Amygdala (tissue), 56 donors: ENCODE data around the gene IFT52.
A peak's percentile ranks its signal among the peaks of the same experiment; 100 is the strongest.

Experiments used
- DNase-seq, 56 donors: peaks; one replicate each; lab custom pipeline; 2025; lab: John Stamatoyannopoulos, UW

The IFT52 gene, protein sequence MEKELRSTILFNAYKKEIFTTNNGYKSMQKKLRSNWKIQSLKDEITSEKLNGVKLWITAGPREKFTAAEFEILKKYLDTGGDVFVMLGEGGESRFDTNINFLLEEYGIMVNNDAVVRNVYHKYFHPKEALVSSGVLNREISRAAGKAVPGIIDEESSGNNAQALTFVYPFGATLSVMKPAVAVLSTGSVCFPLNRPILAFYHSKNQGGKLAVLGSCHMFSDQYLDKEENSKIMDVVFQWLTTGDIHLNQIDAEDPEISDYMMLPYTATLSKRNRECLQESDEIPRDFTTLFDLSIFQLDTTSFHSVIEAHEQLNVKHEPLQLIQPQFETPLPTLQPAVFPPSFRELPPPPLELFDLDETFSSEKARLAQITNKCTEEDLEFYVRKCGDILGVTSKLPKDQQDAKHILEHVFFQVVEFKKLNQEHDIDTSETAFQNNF

DNA sequence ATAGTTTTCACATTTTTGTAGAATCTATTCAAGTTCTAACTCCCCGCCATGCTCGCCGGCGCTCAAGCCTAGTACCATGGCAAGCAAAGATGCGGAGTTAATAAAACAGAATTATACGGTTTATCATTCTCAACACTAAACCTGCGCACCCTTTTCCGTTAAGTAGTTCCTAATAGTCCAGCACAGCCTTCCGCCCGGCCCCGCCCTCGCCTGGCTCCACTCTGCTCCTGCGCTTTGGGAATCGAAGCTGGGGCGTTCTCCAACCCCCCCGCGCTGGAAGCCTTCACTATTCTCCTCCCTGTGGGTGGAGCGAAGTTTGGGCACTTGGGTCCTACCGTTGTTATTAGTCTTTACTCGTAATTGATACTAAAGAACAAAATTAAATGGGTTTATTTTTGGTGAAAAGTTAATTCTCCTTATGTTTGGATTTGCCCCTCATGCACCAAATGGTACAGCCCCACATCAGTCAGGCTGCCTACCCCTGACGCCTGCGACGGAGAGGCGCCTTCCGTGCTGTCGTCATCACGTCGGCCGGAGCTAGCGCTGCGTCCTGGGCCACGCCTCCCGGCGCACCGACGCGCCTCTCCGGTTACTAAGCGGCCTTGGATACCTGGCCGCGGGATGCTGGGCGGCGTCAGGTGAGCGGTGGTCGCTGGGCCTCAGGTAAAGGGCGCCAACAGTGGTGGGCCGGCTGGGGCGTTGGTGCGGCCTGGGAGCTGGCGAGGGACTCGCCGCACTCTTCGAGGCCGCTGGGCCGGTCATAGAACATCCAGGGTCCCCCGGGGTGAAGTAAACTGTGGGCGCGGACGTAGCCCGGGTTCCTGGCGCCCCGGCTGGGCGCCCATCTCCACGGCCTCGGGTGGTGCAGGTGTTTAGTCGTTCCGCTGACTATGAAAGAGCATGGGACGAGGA is at the start of gene IFT52:
Gene IFT52, plus strand, starts transcription at position 546 of the 912 bp plus-strand sequence. CDS start 3,762 bp downstream, outside the sequence.
- peak; percentile 58 to 97 (median 88) for DNase-seq

DNA sequence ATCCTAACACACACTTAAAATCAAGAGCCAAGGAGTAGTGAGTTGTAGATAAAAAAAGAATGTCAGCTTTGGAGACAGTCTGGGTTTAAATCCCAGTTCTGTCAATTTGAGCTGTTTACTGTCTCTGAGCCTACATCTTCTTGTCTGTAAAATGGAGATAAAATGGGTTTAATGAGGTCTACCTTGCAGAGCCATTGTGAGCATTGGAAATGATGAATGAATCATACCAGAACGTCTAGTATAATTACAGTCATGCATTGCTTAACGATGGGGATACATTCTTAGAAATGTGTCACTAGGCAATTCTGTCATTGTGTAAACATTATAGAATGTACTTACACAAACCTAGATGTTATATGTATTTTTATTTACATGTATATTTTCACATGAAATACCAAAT is 49.5 kb upstream of the IFT52 start:
- DNase-seq: no peak

DNA sequence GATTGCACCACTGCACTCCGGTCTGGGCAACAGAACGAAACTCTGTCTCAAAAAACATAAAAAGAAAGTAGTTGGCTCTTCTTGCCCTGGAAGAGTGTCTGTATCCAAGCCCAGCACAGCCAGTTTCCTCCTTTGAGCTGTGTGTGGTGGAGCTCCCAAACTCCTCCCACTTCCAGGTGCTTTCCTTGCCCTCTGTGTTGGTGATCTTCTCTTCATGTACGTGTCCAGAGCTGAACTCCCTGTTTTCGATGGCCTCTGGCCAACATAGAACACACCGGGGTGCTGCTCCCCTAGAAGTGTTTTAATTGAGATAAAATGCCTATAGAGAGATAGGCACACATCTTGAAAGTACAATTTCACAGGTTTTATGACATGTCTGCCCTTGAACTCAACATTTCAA is 48.6 kb upstream of the IFT52 start:
- no peak for DNase-seq

DNA sequence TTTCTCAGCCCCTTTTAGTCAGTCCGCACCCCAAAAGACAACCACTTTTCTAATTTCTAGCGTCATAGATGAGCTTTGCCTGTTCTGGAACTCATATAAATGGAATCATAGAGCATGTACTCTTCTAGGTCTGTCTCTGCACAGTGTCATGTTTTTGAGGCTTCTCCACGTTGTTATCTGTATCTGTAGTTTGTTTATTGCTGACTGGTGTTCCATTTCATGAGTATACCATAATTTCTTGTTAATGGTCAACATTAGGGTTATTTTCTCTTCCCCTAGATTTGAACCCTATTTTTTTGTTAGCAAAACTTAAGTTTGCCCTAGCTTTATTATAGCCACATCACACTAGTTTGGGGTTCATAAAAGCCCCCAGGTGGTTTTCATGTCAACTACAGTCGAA is 48.1 kb upstream of the IFT52 start:
- DNase-seq: no peak

DNA sequence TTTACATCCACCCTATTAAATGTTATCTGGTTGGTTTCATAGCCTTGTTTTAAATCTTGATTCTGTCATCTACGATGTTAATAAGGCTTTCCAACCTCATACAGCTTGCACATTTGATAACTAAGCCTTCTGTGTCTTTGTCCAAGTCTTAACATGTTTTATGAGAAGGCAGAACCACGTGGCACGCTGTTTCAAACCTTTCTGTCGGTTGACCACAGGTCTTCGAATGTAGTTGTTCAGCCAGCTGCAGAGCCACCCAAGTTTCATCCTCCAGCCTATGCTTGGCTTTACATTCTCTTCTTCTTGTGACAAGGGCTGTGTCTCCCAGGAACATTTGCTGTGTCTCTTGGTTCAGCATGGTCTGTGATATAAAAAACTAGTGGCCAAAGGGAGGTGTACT is 47.6 kb upstream of the IFT52 start:
- no peak for DNase-seq

DNA sequence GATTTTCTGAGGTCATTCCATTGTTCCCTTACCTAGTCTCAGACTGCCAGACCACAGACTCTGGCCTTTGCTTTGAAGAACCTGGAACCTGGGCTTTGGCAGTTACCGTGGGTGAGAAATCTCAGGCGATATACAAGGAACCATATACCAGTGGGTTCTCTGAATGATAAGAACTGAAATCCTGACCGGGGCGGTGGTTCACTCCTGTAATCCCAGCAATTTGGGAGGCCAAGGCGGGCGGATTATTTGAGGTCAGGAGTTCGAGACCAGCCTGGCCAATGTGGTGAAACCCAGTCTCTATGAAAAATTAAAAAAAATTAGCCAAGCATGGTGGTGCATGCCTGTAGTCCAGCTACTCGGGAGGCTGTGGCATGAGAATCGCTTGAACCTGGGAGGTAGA is 46.2 kb upstream of the IFT52 start:
- DNase-seq: no peak

DNA sequence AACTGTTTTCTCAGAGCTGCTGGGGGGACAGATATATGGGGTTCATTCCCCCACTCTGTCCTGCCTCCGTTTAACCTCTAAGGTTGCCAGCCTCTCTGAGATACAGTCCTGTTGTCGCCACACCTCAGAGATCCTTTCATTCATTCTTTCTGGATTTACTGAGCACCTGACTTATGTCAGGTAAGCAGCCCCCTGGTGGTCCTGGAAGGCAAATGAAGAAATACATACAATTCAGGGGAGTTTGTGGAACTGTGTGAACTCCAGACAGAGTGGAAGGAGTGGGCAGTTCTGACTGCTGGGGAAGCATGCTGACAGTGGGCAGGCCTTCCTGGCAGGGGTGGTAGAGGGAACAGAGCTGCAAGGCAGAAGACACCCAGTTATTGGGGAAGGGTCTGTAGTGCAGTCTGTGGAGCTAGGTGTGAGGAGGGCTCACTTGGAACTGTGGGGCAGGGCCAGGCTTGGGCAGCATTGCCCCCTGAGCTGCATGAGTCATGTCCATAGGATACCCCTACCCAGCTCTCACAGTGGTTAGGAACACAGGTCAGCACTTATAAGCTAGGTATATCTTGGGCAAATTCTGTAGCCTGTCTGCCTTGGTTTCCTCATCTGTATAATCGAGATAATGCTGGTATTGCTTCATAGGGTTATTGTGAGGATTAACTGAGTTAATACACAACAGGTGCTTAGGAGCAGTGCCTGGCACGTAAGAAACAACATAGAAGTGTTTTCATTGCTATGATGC is 44.7 kb upstream of the IFT52 start:
- DNase-seq: no peak

DNA sequence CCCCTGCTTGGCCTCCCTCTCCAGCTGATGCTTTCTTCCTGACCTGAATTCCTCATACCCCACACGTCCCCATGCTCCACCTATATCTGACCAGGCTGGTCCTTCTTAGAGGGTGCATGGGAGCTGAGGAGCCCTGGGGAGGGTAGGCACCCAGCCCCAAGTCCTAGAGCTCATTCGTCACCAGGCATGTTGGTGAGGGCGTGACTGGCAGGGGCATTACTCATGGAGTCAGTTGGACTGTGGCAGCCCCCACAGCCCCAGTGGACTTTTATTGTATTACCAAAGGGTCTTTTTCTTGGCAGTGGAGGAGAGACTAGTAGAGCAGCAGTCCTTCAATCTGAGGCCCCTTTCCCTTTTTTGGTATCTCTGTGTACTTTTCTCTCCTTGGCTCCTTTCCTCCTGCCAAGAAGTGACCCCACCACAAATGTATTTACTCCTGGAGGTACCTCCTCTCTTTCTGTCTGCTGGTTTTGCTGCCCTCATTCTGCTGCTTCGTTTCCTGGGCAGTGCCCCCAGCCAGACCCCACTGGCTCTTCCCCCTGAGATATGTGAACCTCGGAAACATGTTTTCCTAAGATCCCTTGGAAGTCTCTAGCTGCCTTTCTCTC is 42.4 kb upstream of the IFT52 start:
- DNase-seq: no peak

DNA sequence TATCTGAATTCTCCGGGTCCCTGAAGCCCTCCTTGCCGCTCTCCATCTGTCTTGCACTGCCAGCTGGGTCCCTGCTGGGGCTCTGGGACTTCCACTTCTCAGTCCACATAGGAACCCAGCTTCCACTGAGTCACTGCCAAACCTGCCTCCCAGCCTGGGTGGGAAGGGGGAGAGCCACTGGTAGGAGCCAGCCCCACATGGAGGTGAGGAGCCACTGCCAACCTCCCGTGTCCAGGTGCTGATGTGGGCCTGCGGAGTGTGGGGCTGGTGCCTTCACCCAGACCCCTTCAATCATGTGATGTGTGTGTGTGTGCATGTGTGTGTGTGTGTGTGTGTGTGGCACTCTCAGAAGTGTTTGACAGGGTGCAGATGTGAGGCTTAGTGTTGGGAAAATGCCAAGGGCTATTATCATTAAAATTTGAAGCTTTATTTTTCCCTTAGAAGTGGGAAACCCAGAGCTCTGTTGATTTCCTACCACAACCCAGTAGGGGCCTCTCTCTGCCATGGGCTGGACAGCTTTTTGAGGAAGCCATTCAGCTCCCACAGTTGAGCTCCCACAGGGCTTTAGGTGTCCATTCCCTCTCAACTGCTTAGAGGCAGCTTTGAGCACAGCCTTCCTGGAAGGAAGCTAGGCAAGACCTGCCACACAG is 41.2 kb upstream of the IFT52 start:
- DNase-seq: no peak

DNA sequence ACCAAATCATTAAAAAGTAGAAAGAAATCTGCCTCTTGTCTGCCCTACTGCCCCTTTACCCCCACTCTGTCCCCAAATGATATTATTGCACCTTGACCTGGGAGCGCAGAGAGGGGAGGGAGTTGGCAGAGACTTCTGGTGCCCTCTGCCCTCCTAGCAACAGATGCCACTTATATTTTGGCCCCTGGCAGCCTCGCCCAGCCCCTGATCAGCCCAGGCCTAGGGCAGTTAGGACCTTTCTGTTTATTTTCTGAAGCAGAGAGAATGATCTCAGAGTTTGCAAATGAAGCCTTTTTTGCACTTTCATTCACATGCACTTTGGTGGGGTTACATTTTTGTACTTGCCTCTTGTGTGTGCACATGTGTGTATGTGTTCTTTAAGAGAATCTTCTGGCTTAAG is 40.3 kb upstream of the IFT52 start:
- no peak for DNase-seq

DNA sequence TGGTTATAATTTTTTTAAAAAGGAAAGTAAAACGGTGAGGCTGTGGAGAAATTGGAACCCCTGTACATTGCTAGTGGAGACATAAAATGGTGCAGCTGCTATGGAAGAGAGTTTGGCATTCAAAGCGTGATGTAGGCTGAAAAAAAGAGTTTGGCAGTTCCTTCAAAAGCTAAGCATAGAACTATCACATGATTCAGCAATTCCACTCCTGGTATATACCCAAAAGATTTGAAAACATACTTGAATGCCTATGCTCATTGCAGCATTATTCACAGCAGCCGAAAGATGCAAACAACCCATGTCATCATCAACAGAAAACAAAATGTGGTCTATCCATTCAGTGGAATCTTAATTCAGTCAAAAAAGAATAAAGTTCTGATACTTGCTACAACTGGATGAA is 36.4 kb upstream of the IFT52 start:
- DNase-seq: no peak

DNA sequence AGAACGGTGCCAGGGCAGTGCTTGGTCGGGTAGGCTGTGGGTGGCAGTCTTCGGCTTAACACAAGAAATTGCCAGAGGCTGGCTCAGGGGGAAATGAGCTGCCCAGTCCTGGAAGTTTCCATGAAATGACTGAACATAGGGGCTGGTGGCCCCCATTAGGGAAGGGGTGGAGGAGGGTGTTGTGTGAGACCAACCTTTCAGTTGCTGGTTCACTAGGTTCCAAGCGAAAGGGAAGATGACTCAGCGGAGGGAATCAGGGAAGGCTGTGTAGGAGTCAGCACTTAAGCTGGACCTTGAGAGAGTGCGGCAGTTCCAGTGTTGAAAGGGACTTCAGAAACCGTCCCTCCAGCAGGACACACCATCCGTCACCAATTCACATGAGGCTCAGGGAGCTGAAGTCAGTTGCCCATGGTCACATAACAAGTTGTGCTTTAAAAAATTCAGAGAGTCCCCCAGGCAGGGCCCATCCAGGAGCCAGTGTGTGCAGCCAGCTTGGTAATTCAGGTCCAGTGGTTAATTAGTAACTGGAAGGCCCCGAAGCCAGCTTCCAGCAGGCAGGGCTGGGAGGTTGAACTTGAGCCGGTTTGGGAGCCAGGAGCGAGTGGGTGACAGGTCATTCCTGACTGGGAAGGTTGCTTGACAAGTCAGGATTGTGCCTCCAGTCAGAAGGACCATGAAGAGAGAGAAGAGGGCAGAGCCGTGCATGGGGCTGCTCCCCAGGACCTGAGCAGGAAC is 32.2 kb upstream of the IFT52 start, which contains the start of gene SGK2:
Gene SGK2, plus strand, starts transcription at position 616 of the 735 bp plus-strand sequence. CDS start 7,469 bp downstream, outside the sequence.
- peak in 5 of 56 donors; percentile 7 to 33 (median 13) for DNase-seq

DNA sequence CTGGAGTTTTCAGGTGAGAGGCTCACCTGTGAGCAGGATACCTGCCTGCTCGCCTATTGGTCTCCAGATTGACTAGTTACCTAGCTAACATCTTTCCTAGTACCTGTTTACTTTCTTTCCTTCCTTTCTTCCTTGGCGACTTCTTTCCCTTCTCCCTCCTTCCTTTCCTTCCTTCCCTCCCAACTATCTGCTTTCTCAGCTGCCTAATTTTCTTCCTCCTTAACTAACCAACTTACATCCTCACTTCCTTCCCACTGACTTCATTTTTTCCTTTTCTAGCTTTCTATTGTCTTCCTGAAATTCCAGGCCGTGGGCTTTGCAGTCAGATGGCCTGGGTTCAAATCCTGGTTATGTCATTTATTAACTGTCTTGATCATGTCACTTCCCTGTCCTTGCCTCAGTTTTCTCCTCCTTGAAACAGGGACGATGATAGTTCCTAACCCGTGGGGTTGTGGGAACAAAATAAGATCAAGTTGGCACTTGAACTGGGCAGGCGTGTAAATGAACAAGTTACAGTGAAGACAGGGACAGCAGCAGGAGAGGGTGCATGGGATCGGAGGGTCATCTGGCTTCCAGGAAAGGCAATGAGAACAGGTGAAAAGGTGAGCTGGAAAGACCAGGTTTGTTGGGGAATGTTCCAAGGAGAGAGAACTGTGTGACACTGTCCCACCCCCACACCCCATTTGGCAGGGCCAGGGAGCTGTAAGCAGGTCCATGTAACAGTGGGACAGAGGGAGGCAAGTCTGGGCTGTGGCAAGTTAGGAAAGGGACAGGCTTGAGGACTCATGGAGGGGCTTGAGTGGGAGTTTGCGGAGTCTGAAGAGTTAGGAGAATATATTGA is 31.4 kb upstream of the IFT52 start:
- DNase-seq: no peak

DNA sequence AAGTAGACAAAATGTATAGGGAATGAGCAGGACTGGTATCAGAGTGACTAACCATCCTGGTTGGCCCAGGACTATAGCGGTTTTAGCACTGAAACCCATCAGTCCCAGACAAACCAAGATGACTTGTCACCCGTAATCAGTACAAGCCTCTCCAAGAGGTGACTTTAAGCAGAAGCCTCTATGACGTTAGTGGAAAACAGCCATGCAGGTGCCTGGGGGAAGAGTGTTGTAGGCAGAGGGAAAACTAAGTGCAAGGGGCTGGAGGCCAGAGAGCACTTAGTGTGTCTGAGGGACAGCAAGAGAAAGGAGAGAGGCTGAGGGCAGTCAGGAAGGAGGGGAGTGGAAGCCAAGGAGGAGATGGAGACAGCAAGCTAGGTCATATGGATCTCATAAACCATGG is 29.8 kb upstream of the IFT52 start:
- DNase-seq: no peak

DNA sequence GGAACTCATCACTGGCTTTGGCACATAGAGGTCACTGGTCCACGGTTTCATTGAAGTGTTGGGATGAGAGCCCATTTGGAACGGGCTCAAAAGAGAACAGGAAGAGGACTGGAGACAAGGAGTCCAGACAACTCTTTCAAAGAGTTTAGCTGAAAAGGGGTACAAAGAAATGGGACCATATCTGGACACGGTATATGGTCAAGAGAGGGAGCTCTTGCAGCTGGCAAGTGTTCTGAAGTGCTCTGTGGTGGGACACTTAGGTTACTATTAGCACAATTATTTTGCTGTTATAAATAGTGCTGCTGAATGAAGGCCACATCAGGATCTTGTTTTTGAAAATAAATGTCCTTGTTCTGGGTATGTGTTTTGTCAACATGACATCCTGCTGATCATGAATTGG is 27.3 kb upstream of the IFT52 start:
- no peak for DNase-seq

DNA sequence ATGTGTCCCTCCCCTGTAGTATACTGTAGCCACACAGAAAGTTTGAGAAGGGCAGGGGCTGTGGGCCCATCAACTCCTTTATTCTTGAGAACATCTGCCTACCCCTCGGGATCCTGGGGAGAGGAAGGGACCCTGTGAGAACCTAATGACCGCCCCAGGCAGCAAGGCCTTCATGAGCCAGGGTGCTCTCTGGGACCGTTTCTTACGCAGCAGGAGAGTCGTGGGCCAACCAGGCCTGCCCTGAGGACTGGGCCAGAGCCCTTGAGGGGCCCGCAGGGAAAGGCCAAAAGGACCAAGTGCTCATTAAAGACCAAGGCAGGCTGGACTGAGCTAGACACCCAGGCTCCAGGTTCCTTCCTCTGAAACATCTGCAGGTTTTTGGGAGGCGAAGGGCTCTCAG is 26.7 kb upstream of the IFT52 start:
- no peak for DNase-seq

DNA sequence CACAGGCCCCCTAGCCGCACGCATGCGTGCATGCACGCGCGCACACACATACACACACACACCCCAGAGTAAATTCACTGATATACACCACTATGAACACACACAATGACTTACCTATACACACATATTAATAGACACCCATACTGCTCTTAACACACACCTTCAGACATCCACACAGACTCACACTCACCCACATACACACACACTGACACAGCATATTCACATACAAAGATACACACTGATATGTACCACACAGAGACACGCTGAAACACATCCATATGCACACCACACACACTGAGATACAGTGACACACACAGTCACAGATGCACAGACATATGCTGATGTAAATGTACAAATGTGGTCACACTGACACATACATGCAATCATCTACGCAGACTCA is 26.3 kb upstream of the IFT52 start:
- no peak for DNase-seq
